ENCODE measurements around the gene MGLL. TPM values are rescaled to one million over a fixed set of nuclear protein-coding genes. Genes with fewer than 3 reads are reported as not detected.

Gene MGLL
- total and polyA plus RNA-seq, 5 experiments from 2014 or later, result 0.34 to 0.77 (median 0.62) TPM; not detected in 2

GRCh38 chr3:127772273-127772672 lies 50.0 kb downstream of the MGLL start:
- Mint-ChIP-seq H3K4me3 (no peak overlapping the region), H3K9me3 (peaks cover 2 to 21% (median 14%) of the 10 kb centered on the region in 9 donors), H3K27me3 (peaks cover 0 to 7% (median 1%) of the 10 kb centered on the region in 5 donors), H3K36me3 (peaks cover 0 to 16% (median 12%) of the 10 kb centered on the region in 3 donors), H3K4me1 (peaks cover 2 to 17% (median 10%) of the 10 kb centered on the region in 4 donors), H3K27ac (no peak overlapping the region)
- POLR2A ChIA-PET, result no interaction called here
- ATAC-seq, result no peak
- peak in 1 of 10 donors; percentile 23 for DNase-seq

DNA sequence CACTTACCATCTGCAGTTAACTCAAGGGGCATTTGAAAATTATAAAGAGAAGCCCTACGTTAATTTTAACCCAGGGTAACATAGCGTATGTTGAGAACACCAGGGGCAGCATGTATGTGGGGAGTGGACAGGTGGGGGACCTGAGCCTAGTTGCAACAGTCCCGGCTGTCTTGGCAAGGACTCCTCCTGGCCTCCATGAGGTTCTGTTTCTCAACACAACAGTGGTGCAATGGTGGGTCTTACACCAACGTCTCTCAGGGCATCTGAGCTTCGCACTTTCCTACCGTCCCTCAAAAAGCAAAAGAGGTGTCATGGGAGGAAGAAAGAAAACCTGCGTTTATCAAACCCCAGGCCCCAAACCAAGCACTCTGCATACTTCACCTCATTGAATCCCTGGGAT lies 50.6 kb downstream of the MGLL start:
- Mint-ChIP-seq H3K36me3 (peaks cover 0 to 12% (median 12%) of the 10 kb centered on the region in 3 donors), H3K4me3 (no peak overlapping the region), H3K9me3 (peaks cover 0 to 21% (median 16%) of the 10 kb centered on the region in 9 donors), H3K4me1 (peaks cover 2 to 16% (median 10%) of the 10 kb centered on the region in 4 donors), H3K27me3 (peaks cover 0 to 7% (median 1%) of the 10 kb centered on the region in 5 donors), H3K27ac (no peak overlapping the region)
- POLR2A ChIA-PET, result no interaction called here
- peak in 1 of 10 donors; percentile 4 for DNase-seq
- no peak for ATAC-seq

DNA sequence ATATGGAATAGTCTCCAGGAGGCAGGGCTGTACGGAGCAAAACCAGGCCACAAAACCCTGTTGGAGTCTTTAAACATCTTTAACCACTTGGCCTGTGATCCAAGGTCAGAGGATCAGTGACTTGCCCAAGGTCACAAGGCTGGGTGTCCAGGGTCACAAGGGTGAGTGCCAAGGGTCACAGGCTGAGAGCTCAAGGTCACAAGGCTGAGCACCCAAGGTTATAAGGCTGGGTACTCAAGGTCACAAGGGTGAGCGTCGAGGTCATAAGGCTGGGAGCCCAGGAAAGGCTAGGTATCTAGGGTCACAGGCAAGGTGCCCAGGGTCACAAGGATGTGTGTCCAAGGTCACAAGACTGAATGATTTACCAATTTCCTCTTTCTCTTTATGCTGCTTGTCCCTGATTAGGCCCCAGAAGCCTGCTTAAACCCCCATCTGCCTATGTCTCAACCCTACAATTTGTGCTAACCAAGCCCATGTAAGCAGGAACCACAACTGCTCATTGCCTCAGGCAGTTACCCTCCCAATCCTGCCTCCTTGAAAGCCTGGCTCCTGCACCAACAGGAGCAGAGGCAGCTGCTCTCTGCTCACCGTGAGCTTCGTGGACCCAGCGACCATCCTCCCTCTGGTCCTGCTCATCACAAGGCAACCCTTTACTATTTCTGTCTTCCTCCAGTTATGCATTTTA lies 51.5 kb downstream of the MGLL start:
- peak in 1 of 10 donors; percentile 35 for DNase-seq
- ATAC-seq, result no peak
- peaks cover 0 to 10% (median 0%) of the 10 kb centered on the region in 5 donors for H3K27me3 Mint-ChIP-seq
- H3K4me3 Mint-ChIP-seq, result no peak overlapping the region
- H3K9me3 Mint-ChIP-seq, result peaks cover 0 to 19% (median 16%) of the 10 kb centered on the region in 9 donors
- H3K27ac Mint-ChIP-seq, result peak overlapping the region in 2 of 10 donors; percentile 26 to 65
- H3K4me1 Mint-ChIP-seq, result peaks cover 2 to 13% (median 5%) of the 10 kb centered on the region in 4 donors
- POLR2A ChIA-PET, result no interaction called here
- H3K36me3 Mint-ChIP-seq, result peaks cover 0 to 12% (median 11%) of the 10 kb centered on the region in 3 donors

- peak overlapping the region in 1 of 10 donors; percentile 69 for H3K27ac Mint-ChIP-seq
- DNase-seq (peak in 1 of 10 donors; percentile 57), ATAC-seq (no peak)
- no peak overlapping the region for H3K4me3 Mint-ChIP-seq
- POLR2A ChIA-PET, result no interaction called here
- peaks cover 0 to 19% (median 16%) of the 10 kb centered on the region in 9 donors for H3K9me3 Mint-ChIP-seq
- H3K27me3 Mint-ChIP-seq, result peaks cover 0 to 10% (median 0%) of the 10 kb centered on the region in 5 donors
- H3K36me3 Mint-ChIP-seq, result peaks cover 0 to 12% (median 11%) of the 10 kb centered on the region in 3 donors
- peaks cover 0 to 2% (median 0%) of the 10 kb centered on the region in 4 donors for H3K4me1 Mint-ChIP-seq
These were observed 52.8 kb downstream of the MGLL start for GRCh38 chr3:127769284-127770081.

- peaks cover 0 to 10% (median 0%) of the 10 kb centered on the region in 5 donors for H3K27me3 Mint-ChIP-seq
- H3K4me1 Mint-ChIP-seq, result peaks cover 0 to 7% (median 3%) of the 10 kb centered on the region in 4 donors
- H3K4me3 Mint-ChIP-seq, result no peak overlapping the region
- ATAC-seq (no peak), DNase-seq (peak in 1 of 10 donors; percentile 19)
- POLR2A ChIA-PET, result no interaction called here
- no peak overlapping the region for H3K27ac Mint-ChIP-seq
- H3K9me3 Mint-ChIP-seq, result peaks cover 0 to 19% (median 16%) of the 10 kb centered on the region in 9 donors
- peaks cover 0 to 12% (median 11%) of the 10 kb centered on the region in 3 donors for H3K36me3 Mint-ChIP-seq
These were observed 53.8 kb downstream of the MGLL start for GRCh38 chr3:127768346-127769008.

DNA sequence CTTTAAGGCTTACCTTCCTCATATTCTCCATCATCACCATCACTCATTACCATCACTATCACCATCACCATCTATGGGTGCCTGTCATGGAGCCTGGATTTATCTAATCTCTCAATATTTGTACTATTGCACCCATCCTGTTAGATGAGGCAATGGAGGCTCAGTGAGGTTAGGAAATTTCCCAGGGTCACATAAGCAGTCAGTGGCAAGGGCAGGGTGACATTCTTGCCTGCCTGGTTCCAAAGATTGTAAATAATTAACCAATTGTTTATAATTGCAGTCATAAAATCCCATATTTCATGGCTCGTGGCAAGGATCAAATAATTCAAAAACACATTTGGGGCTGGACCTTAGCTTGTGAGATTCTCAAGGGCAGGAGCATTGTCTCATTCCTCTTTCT lies 55.2 kb downstream of the MGLL start:
- H3K4me1 Mint-ChIP-seq, result peaks cover 7 to 16% (median 12%) of the 10 kb centered on the region in 4 donors
- peaks cover 0 to 12% (median 11%) of the 10 kb centered on the region in 3 donors for H3K36me3 Mint-ChIP-seq
- no peak for DNase-seq
- ATAC-seq, result no peak
- peaks cover 0 to 19% (median 16%) of the 10 kb centered on the region in 9 donors for H3K9me3 Mint-ChIP-seq
- H3K27ac Mint-ChIP-seq, result no peak overlapping the region
- peak overlapping the region in 1 of 10 donors; percentile 24 for H3K4me3 Mint-ChIP-seq
- POLR2A ChIA-PET, result no interaction called here
- peaks cover 0 to 10% (median 0%) of the 10 kb centered on the region in 5 donors for H3K27me3 Mint-ChIP-seq

DNA sequence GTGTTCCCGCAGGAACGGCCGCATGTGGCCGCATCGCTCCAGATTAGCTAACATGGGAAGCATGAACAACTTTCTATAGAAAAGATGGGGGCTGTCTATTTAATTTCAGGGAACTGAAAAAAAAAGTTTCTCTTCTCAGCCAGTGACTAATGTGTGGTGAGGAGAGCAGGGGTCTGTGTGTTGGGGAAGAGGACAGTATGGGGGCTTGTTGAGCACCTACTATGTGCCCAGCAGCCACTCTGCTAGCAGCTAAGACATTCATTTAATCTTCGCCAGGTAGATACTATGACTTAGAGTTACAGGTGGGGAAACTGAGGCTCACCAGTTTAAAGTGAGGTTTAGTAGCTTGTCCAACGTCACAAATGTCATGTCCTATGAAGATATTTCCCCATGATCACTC lies 56.6 kb downstream of the MGLL start:
- peaks cover 0 to 10% (median 0%) of the 10 kb centered on the region in 5 donors for H3K27me3 Mint-ChIP-seq
- DNase-seq, result no peak
- POLR2A ChIA-PET, result no interaction called here

GRCh38 chr3:127764841-127765362 lies 57.4 kb downstream of the MGLL start:
- Mint-ChIP-seq H3K36me3 (peaks cover 0 to 12% (median 11%) of the 10 kb centered on the region in 3 donors), H3K9me3 (peaks cover 0 to 19% (median 16%) of the 10 kb centered on the region in 9 donors), H3K4me3 (no peak overlapping the region), H3K27me3 (peaks cover 0 to 10% (median 0%) of the 10 kb centered on the region in 5 donors), H3K4me1 (peaks cover 9 to 25% (median 20%) of the 10 kb centered on the region in 4 donors), H3K27ac (no peak overlapping the region)
- ATAC-seq (no peak), DNase-seq (no peak)
- POLR2A ChIA-PET, result no interaction called here

More for the DNA sequence above, 56.6 kb downstream of the MGLL start:
- peaks cover 9 to 25% (median 20%) of the 10 kb centered on the region in 4 donors for H3K4me1 Mint-ChIP-seq
- H3K27ac Mint-ChIP-seq, result no peak overlapping the region
- peaks cover 0 to 12% (median 11%) of the 10 kb centered on the region in 3 donors for H3K36me3 Mint-ChIP-seq
- no peak overlapping the region for H3K4me3 Mint-ChIP-seq
- ATAC-seq, result no peak
- H3K9me3 Mint-ChIP-seq, result peaks cover 0 to 19% (median 16%) of the 10 kb centered on the region in 9 donors

- no peak overlapping the region for H3K4me3 Mint-ChIP-seq
- peak in 1 of 10 donors; percentile 30 for DNase-seq
- H3K9me3 Mint-ChIP-seq, result peaks cover 0 to 19% (median 16%) of the 10 kb centered on the region in 9 donors
- ATAC-seq, result no peak
- peaks cover 0 to 10% (median 0%) of the 10 kb centered on the region in 5 donors for H3K27me3 Mint-ChIP-seq
- H3K27ac Mint-ChIP-seq, result no peak overlapping the region
- peaks cover 9 to 25% (median 20%) of the 10 kb centered on the region in 4 donors for H3K4me1 Mint-ChIP-seq
- POLR2A ChIA-PET, result no interaction called here
- H3K36me3 Mint-ChIP-seq, result peaks cover 0 to 12% (median 11%) of the 10 kb centered on the region in 3 donors
These were observed 58.0 kb downstream of the MGLL start for GRCh38 chr3:127764301-127764700.

DNA sequence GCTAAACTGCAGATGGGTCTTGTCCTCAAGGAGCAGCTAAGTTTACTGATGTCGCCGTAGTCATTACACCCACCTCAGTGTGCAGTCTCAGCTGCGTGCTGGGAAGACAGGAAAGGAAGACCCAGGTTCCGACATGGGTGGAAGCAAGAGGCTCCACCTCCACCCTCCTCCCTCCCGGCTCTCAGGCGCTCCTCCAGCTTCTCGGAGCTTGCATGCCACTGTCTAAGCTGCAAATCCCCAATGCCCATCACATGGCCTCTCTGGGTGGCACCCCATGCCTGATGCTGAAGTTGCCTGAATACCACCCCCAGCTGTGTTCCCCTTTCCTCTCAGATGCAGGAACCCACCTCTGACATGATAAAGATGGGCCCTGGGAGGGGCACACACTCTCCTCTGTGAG lies 58.5 kb downstream of the MGLL start:
- Mint-ChIP-seq H3K9me3 (peaks cover 0 to 19% (median 16%) of the 10 kb centered on the region in 9 donors), H3K4me3 (no peak overlapping the region), H3K27ac (no peak overlapping the region), H3K36me3 (peaks cover 0 to 12% (median 11%) of the 10 kb centered on the region in 3 donors), H3K27me3 (peaks cover 0 to 10% (median 0%) of the 10 kb centered on the region in 5 donors), H3K4me1 (peaks cover 9 to 25% (median 20%) of the 10 kb centered on the region in 4 donors)
- POLR2A ChIA-PET, result no interaction called here
- no peak for DNase-seq
- no peak for ATAC-seq

DNA sequence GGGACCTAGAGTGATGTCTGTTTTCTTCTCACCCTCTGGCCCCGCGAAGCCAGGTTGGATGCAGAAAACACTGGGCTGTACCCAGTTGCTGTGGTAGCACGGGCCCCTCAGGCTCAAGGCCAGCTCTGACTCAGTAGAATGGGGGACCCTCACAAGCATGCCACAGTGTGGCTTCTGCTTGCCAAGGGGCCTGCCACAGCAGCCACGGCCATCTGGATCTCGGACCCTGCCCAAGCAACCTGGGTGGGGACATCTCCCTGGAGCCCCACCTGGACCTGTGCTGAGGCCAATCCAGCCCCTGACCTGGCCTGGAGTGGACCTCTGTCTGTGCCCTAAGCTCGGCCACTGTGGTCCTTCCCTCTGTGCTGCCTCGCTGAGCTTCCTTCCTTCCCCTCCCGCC lies 59.0 kb downstream of the MGLL start:
- peak overlapping the region in 1 of 10 donors; percentile 65 for H3K27ac Mint-ChIP-seq
- POLR2A ChIA-PET, result no interaction called here
- H3K4me3 Mint-ChIP-seq, result no peak overlapping the region
- peak in 1 of 10 donors; percentile 28 for DNase-seq
- peaks cover 0 to 6% (median 0%) of the 10 kb centered on the region in 5 donors for H3K27me3 Mint-ChIP-seq
- peaks cover 0 to 10% (median 7%) of the 10 kb centered on the region in 3 donors for H3K36me3 Mint-ChIP-seq
- ATAC-seq, result no peak
- peaks cover 9 to 25% (median 20%) of the 10 kb centered on the region in 4 donors for H3K4me1 Mint-ChIP-seq
- H3K9me3 Mint-ChIP-seq, result peaks cover 0 to 14% (median 11%) of the 10 kb centered on the region in 9 donors

GRCh38 chr3:127762787-127763105 lies 59.6 kb downstream of the MGLL start:
- DNase-seq (no peak), ATAC-seq (no peak)
- peaks cover 0 to 10% (median 7%) of the 10 kb centered on the region in 9 donors for H3K9me3 Mint-ChIP-seq
- peaks cover 0 to 4% (median 1%) of the 10 kb centered on the region in 3 donors for H3K36me3 Mint-ChIP-seq
- H3K27ac Mint-ChIP-seq, result peak overlapping the region in 5 of 10 donors; percentile 47 to 82 (median 78)
- peaks cover 0 to 3% (median 0%) of the 10 kb centered on the region in 5 donors for H3K27me3 Mint-ChIP-seq
- peak overlapping the region in 3 of 10 donors; percentile 69 to 73 (median 72) for H3K4me3 Mint-ChIP-seq
- peaks cover 9 to 25% (median 20%) of the 10 kb centered on the region in 4 donors for H3K4me1 Mint-ChIP-seq
- POLR2A ChIA-PET, result no interaction called here
